MV-4-11 (cell line): ENCODE measurements around the gene WDR37.

Source experiments
- DNase-seq: peaks from one replicate; lab custom pipeline; 2025; lab: John Stamatoyannopoulos, UW

Gene WDR37

GRCh38 chr10:1074052-1074747 is 18.0 kb downstream of the WDR37 start:
- no peak for DNase-seq

- DNase-seq = no peak
These were observed 18.6 kb downstream of the WDR37 start for GRCh38 chr10:1074748-1075308.

GRCh38 chr10:1078668-1079067 is 22.5 kb downstream of the WDR37 start:
- DNase-seq = no peak

DNA sequence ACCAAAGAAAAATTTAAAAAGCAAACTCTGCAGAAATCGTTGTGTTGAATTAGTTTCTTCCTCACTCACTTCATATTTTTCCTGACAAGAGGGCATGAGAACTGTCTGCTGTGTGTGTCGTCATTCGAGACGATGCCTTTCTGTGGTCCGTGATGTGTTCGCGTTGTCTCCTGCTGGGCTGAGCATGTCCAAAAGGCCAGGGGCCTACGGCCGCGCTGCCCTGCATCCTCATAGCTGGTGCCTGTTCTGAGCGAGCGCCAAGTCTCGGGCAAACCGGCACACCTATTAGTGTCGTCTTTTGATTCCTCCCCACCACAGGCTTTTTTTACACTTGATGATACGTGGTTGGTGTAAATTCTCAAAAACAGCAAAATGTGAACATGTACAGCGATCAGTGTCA is 27.4 kb downstream of the WDR37 start:
- no peak for DNase-seq

DNA sequence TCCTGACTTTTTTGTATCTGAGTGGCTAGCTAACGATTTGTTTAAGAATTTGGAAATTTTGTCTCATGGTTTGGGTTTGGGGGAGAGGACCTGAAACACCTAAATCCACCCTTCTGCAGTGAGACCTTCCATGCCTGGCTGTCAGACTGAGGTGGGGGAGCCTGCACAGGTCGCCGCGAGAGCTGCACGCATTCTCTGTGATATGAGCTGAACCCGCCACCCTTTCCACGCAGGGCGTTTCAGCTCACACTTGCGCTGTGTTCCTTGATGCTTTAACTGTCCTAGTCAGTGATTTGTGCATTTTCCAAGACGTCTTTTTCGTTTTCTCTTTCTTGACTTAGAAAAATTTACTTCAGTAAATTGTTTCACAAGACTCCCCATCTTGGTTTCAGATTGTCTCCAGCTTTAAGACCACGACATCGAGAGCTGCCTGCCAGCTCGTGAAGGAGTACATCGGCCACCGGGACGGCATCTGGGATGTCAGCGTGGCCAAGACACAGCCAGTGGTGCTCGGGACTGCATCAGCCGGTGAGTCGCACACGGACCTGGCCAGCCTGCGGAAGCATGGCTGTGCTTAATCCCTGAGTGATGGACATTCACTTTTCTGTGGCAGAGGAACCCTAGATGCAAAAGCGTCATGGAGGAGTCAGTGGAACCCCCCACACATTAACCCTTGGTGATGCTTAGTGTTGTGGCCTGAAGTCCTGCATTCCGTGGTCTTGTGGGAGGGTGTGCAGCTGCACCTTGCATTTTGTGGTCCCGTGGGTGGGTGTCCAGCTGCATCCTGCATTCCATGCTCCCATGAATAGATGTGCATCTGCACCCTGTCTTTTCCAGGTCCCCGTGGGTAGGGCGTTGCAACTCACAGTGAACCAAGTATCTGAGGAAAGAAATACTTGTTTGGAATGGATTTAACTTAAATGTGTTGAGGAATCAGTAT is 28.1 kb downstream of the WDR37 start:
- DNase-seq = no peak

- DNase-seq = no peak
These were observed 29.1 kb downstream of the WDR37 start for GRCh38 chr10:1085258-1085657.

- no peak for DNase-seq
These were observed 30.6 kb downstream of the WDR37 start for GRCh38 chr10:1086787-1087186.

DNA sequence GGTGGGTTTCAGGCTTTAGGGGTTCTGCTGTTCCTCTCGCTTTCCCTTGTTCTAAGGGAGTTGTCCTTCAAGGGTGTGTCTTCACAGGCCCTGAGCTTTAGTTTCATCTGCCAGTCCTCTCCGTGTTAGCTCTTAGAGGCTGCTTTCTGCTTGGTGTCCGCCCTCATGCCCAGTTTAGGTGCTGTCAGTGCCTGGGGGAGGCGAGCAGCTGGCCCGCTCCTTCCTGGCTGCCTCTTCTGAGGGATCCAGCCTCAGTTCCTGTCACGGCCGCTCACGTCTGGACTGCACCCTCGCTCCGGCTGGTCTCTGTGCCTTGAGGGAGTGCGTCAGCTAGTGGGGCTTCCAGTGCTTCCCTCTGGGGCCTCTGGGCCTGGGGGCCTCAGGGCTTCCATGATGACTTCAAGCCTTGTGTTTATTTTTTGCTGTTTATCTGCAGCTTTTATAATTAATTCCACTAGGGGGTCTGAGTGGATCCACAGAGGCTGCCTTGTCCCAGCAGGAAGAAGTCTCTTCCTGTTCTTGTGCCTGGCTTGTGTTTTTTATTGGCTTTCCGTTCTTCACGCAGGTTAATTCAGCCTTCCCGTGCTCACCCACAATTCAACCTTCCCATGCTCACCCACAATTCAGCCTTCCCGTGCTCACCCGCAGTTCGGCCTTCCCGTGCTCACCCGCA is 33.0 kb downstream of the WDR37 start:
- DNase-seq = no peak

- DNase-seq = no peak
These were observed 34.5 kb downstream of the WDR37 start for GRCh38 chr10:1090696-1091095.

- no peak for DNase-seq
These were observed 37.5 kb downstream of the WDR37 start for GRCh38 chr10:1093696-1094095.

DNA sequence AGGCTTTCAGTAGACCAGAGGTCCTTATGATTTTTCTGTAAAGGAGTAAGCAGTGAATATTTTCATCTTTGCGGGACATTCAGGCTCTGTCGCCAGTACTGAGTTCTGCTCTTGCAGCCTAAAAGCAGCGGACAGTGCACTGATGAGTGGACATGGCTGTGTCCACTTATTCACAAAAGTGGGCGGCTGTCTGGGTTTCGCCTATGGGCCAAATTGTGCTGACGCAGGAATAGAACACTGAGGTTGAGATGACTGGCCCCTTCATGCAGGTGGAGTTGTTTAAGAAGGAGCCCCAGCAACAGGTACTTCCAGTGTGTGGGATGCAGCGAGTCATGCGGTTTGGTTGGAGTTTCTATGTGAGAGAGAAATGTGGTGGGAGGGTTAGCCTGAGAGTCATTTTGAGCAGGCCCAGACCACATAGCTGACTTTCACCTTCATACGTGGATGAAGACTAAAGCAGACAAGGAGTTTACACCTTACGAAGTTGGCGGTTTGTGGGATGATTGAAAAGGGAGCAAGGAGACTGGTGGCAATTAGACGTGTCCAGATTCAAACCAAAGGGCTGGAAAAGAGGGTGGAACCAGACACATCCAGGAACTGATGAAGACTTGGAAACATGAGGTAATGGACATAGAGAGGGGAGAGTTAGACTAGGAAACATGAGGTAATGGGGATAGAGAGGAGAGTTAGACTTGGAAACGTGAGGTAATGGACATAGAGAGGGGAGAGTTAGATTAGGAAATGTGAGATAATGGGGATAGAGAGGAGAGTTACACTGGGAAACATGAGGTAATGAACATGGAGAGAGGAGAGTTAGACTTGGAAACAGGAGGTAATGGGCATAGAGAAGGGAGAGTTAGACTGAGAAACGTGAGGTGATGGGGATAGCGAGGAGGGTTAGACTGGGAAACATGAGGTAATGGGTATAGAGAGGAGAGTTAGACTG is 38.2 kb downstream of the WDR37 start:
- no peak for DNase-seq

- DNase-seq = no peak
These were observed 39.3 kb downstream of the WDR37 start for GRCh38 chr10:1095498-1095897.

DNA sequence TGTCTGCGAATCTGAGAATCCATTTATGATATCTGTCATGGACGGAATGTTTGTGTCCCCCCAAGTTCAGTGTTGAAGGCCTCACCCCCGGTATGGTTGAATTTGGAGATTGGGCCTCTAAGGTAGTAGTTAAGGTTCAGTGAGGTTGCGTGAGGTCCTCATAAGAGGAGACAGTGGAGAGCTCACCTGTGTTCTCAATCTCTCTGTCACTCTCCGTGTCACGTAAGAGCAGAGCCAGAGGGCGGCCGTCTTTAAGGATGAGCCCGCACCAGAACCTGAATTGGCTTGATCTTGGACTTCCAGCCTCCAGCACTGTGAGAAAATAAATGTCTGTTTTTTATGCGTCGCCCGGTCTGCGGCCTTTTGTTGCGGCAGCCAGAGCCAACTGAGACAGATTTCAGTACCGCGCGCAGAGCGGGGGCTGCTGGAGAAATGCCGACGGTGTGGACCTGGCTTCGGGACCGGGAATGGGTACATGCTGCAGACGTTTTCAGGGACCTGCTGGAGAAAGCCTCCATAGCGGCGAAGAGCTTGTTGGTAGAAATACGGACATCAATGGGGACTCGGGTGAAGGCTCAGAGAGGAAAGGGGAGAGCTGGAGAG is 40.2 kb downstream of the WDR37 start:
- DNase-seq = no peak

DNA sequence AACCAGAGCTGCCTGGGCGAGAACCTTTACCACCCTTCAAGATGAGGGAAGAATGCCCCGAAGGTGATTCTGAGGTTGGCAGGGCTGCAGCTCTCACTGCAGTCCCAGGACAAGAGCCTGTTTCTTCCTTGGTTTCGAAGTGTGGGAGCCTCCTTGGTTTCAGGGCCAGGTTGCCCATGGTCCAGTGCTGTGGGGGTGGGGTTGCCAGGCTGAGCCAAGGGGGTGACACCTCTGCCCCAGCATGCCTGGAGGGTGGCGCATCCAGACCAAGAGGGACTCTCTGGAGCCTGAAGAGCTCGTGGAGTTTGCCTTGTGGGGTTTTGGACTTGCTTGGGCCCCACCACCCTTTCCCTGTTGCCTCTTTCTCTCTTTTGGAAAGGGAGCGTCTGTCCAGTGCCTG is 41.3 kb downstream of the WDR37 start:
- DNase-seq = no peak

DNA sequence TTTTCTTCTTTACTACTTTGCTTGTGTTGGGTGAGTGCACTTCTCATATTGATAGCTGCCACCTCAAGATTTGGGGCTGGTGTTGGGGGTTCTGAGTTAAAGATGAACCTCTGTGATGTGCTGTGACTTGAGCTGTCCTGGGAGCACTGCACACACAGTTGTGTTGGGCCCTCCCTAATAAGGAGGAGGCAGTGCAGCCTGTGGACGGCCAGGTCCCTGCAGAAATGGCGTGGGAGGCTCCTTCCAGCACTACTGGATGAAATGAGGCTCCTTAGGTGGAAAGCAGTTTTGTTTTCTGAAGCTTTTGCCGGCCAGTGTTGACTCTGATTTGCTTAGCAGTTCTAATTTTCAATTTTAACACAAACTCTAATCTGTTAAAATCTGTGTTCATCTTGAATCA is 44.0 kb downstream of the WDR37 start:
- no peak for DNase-seq

- DNase-seq = no peak
These were observed 44.6 kb downstream of the WDR37 start for GRCh38 chr10:1100691-1101368.

DNA sequence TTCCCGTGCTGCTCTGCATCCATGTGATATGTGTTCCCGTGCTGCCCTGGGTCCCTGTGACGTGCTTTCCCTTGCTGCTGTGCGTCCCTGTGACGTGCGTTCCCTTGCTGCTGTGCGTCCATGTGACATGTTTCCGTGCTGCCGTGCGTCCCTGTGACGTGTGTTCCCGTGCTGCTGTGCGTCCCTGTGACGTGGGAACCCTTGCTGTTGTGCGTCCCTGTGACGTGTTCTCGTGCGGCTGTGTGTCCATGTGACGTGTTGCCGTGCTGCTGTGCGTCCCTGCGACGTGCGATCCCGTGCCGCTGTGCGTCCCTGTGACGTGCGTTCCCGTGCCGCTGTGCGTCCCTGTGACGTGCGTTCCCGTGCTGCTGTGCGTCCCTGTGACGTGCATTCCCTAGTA is 45.8 kb downstream of the WDR37 start:
- no peak for DNase-seq

DNA sequence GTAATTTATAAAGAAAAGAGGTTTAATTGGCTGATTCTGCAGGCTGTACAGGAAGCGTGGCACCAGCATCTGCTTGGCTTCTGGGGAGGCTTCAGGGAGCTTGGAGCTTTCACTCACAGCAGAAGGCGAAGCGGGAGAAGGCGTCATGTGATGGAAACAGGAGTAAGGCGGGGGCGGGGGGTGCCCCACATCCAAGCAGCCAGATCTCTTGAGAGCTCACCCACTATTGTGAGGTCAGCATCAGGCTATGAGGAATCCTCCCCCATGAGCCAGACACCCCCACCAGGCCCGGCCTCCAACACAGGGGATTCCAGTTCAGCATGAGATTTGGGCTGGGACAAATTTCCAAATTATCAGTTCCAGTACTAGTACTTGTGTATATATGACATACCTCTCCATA is 46.2 kb downstream of the WDR37 start:
- DNase-seq = no peak

- no peak for DNase-seq
These were observed 46.6 kb downstream of the WDR37 start for GRCh38 chr10:1102831-1103230.

GRCh38 chr10:1103551-1103950 is 47.4 kb downstream of the WDR37 start:
- no peak for DNase-seq
